Right kidney (tissue), 9 donors: ENCODE results near the gene WFDC1.
A peak's percentile ranks its signal among the peaks of the same experiment; 100 is the strongest.

Experiments used
- DNase-seq: peaks from one replicate; pipeline ENCODE4 v3.0.0-alpha.2; 2016
- long read RNA-seq, 8 donors: transcript quantifications; one replicate each; lab custom pipeline, GENCODE V29; 2026

Gene WFDC1, protein sequence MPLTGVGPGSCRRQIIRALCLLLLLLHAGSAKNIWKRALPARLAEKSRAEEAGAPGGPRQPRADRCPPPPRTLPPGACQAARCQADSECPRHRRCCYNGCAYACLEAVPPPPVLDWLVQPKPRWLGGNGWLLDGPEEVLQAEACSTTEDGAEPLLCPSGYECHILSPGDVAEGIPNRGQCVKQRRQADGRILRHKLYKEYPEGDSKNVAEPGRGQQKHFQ
- long read RNA-seq, donor 1 = 0 reads
- long read RNA-seq, donor 2, full-length matches to known transcripts = 1 of 1 reads
- long read RNA-seq, donor 2, partial matches to known transcripts = 0 of 1 reads
- long read RNA-seq, donor 2, other reads (novel, unspliced or antisense) = 0 of 1 reads
- long read RNA-seq, donor 3, partial matches to known transcripts = 0 of 1 reads
- long read RNA-seq, donor 3, other reads (novel, unspliced or antisense) = 0 of 1 reads
- long read RNA-seq, donor 4, full-length matches to known transcripts = 2 of 2 reads
- long read RNA-seq, donor 4, partial matches to known transcripts = 0 of 2 reads
- long read RNA-seq, donor 4, other reads (novel, unspliced or antisense) = 0 of 2 reads
- long read RNA-seq, donor 5 = 0 reads
- long read RNA-seq, donor 6, full-length matches to known transcripts = 1 of 1 reads
- long read RNA-seq, donor 6, partial matches to known transcripts = 0 of 1 reads
- long read RNA-seq, donor 6, other reads (novel, unspliced or antisense) = 0 of 1 reads
- long read RNA-seq, donor 7 = 0 reads
- long read RNA-seq, donor 8 = 0 reads

DNA sequence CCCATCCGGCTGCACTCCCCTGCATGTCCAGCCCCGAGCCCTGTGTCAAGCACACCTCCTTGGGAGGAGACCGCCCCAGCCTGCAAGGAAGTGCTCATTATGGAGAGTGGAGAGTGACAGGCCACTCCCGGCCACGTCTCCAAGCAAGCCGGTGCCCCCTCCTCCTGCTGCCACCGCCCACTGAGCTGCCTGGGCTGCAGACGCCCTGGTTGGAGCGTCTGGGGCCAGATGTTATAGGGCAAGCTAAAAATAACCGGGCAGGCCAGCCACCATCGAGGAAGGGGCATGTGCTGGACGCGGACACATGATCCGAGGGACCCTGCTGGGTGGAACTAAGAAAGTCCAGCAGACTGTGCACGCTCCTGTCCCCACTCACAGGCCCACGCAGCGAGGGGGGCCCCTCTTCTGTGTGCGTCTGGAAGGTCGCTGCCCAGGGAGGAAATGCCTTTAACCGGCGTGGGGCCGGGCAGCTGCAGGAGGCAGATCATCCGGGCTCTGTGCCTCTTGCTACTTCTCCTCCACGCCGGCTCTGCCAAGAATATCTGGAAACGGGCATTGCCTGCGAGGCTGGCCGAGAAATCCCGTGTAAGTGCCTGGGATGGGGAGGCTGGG is at the start of gene WFDC1:
TSS of gene WFDC1 (plus strand) at position 348 of the 612 bp plus-strand sequence. CDS start at position 442, 94 bp downstream.
- DNase-seq = peak; percentile 51

GRCh38 chr16:84245956-84246678 is 48.6 kb upstream of the WFDC1 start:
- DNase-seq = no peak

- no peak for DNase-seq
These were observed 48.0 kb upstream of the WFDC1 start for GRCh38 chr16:84246679-84247077.

DNA sequence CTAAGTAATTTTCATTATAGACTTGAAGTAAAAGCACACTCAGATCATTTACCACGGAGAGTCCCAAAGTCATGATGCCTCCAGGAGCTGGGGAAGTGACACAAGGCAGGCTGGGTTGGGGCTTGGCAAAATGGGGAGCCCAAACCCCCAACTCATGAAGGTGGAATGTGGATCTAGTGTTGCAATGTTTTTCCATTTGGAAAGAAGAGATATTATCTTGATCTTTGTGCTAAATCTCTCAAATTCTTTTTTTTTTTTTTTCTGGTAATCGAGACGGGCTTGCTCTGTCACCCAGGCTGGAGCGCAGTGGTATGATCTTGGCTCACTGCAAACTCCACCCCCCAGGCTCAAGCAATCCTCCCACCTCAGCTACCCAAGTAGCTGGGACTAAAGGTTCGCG is 47.3 kb upstream of the WFDC1 start:
- no peak for DNase-seq

DNA sequence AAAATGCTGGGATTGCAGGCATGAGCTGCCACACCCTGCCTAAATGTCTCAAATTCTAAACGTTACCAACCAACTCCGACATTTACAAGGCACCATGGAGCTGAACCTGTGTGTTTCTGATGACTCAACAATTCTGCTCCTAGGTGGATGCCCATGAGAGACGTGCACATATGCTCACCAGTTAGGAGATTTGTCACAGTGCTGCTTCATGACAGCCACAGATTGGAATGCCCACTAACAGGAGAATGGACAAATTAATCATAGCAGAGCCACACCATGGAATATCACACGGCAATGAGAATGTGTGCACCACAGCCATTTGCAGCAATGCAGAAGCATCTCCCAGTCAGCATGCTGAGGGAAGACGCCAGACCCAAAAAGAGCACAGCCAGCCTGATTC is 46.8 kb upstream of the WFDC1 start:
- DNase-seq = no peak

DNA sequence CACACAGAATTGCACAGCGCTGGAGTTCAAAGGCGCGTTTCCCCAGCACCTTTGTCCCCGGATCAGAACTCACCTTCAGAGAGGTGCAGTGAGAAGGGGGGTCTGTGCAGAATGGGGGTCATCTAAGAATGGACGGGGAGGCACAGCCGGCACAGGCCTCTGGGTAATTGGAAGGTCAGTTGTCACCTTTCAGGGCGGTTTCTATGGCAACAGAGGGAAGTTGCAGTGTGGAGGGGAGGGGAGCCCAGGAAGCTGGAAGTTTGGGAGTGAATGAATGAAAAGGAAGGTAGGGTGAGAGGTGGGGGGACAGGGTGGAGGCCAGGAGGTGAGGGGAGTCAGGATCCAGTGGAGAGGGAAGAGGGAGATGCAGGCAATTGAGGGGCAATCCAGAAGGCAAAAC is 42.5 kb upstream of the WFDC1 start:
- DNase-seq = no peak

DNA sequence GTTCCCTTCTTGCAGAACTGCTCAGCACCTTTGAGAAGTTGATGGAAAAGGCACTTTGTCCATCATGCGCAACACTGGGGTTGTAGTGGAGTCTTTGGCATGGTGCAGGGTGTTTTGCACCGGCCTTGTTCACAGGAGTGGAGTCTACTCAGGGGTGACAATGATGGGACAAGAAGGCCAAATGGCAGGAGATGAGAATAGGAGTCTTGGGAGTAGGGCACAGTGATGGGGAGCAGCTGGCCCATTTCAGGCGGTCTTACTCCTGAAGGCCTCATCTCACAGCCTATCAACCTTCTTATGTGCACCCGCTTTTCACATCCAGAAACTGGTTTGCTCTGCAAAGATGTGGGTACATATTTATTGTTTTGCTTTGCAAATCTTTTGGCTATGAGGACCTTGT is 41.5 kb upstream of the WFDC1 start:
- DNase-seq = no peak

- DNase-seq = no peak
These were observed 40.6 kb upstream of the WFDC1 start for GRCh38 chr16:84254062-84254461.

GRCh38 chr16:84255050-84255810 is 39.4 kb upstream of the WFDC1 start:
- DNase-seq = no peak

DNA sequence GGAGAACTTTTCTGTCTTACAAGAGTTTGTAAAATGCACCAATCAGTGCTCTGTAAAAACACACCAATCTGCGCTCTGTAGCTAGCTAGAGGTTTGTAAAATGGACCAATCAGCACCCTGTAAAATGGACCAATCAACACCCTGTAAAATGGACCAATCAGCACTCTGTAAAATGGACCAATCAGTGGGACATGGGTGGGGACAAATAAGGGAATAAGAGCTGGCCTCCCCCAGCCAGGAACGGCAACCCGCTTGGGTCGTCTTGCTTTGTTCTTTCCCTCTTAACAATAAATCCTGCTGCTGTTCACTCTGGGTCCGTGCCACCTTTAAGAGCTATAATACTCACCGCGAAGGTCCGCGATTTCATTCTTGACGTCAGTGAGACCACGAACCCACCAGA is 36.4 kb upstream of the WFDC1 start:
- DNase-seq = no peak

DNA sequence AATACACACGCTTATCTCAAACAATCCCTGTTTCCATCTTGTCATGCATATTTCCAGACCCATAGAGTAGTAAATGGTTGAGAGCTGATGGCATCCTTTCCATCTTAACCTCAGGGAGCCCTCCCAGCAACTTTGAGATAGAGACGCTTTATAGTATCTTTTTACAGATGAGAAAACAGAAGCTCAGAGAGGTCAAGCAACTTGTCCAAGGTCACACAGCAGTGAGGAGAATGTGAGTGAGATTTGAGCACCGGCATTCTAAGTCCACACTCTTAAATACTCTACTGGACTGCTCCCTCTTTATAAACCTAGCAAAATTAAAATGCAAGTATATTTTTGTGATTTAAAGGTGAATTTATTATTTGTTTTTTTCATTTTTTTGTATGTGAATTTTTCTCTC is 35.0 kb upstream of the WFDC1 start:
- DNase-seq = no peak

GRCh38 chr16:84260766-84261554 is 33.7 kb upstream of the WFDC1 start:
- no peak for DNase-seq

GRCh38 chr16:84262031-84262430 is 32.6 kb upstream of the WFDC1 start:
- DNase-seq = no peak

DNA sequence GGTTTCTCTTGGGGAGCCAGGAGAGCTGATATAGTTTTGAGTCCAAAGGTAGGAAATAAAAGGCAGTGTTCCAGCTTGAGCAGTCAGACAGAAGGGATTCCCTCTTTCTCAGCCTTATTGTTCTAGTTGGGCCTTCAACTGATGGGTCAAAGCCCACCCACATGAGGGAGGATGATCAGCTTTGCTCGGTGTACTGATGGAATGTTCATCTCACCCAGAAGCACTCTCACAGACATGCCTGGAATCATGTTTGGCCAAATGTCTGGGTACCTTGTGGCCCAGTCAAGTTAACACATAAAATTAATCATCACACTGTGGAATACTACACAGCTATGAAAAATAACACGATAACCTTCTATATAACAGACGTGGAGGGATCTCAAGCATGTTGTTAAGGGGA is 31.7 kb upstream of the WFDC1 start:
- no peak for DNase-seq

GRCh38 chr16:84266451-84266850 is 28.2 kb upstream of the WFDC1 start:
- no peak for DNase-seq

GRCh38 chr16:84267380-84267779 is 27.3 kb upstream of the WFDC1 start:
- no peak for DNase-seq

DNA sequence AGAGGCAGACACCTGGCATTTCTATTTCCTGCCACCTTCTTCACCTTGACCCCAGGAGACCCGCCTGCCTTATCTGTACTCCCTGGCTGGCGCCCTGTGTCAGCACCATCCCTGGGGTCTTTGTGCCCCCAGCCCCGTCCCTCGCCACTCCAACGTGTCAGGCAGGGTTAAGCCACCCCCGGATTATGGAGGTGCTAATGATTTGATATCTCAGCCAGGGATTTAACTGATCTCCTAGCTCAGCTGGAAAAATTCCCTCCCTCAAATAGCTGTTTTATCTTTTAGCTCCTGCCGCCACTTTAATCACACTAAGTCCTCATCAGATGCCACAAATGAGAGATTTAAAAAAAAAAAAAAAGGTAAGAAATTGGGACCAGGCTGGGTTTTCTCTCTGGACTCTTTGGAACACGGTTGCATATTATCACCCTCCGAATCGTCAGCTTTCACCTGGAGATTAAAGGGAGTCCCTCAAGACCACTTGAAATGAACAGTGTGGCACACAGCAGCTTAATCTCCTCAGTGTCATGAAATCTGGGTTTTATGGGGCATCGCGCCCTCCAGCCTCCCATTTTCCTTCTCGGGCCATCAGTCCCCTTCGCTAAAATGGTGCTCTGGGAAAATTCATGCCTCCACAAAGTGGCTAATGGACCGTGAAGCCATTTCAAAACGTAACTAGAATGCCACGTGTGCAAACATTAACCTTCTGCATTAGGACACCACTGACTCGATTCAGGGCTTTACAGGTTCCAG is 26.2 kb upstream of the WFDC1 start:
- DNase-seq = peak; percentile 51

- DNase-seq = no peak
These were observed 24.6 kb upstream of the WFDC1 start for GRCh38 chr16:84270071-84270470.

- no peak for DNase-seq
These were observed 24.1 kb upstream of the WFDC1 start for GRCh38 chr16:84270531-84270930.

GRCh38 chr16:84271037-84271436 is 23.6 kb upstream of the WFDC1 start:
- DNase-seq = no peak
